Stimulated activated CD4-positive, alpha-beta T cell treated with anti-CD3 and anti-CD28 coated beads, Interleukin-15, amount 100 ng/mL, for 48 hours (primary cell): ENCODE data around the gene ZNF157.

Experiments used
- DNase-seq, 2 donors: peaks; one replicate each; pipeline ENCODE4 v3.0.0-alpha.2; 2020; ENCODE audit warnings: low read depth in 2 of 2

Gene ZNF157

DNA sequence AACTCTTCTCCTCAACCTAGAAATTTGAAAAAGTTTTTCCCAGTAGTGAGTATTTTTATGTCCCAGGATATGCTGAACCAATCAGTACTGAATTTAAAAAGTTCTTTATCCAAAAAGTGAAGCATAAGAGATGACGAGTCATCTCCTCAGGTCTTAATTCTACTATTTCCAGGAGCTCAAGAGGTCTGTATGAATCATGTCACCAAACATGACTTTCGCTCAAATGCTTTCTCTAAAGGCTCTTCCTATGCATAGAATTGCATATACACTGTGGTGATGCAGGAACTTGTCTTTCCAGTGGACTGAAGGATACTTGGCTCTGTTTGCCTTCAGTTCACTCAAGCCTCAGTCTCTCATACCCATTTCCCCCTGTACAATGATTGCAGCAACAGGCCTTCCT, 76.6 kb downstream of the ZNF157 start:
- no peak for DNase-seq

DNA sequence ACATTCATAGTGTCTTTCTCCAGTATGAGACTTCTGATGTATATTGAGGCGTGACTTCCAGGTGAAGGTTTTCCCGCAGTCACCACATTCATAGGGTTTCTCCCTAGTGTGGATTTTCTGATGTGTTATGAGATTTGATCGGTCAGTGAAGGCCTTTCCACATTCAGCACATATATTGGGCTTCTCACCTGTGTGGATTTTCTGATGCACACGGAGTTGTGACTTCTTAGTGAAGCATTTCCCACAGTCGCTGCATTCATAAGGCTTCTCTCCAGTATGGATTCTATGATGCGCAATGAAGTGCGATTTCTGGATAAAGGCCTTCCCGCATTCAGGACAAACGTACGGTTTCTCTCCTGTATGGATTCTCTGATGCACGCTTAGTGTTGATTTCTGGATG, 77.2 kb downstream of the ZNF157 start:
- no peak for DNase-seq

DNA sequence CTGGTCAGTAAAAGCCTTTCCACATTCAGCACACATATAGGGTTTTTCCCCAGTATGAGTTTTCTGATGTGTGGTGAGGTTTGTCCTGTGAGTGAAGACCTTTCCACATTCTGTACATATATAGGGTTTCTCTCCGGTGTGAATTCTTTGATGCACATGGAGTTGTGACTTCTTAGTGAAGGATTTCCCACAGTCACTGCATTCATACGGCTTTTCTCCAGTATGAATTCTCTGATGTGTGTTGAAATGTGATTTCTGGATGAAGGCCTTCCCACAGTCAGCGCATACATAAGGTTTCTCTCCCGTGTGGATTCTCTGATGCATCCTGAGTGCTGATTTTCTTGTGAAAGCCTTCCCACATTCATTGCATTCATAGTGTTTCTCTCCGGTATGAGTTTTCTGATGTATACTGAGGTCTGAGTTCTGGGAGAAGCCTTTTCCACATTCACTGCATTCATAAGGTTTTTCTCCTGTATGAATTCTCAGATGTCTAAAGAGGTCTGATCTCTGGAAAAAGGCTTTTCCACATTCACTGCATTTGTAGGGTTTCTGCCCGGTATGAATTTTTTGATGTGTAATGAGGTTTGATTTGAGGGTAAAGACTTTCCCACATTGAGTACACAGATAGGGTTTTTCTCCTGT, 77.9 kb downstream of the ZNF157 start:
- no peak for DNase-seq

DNA sequence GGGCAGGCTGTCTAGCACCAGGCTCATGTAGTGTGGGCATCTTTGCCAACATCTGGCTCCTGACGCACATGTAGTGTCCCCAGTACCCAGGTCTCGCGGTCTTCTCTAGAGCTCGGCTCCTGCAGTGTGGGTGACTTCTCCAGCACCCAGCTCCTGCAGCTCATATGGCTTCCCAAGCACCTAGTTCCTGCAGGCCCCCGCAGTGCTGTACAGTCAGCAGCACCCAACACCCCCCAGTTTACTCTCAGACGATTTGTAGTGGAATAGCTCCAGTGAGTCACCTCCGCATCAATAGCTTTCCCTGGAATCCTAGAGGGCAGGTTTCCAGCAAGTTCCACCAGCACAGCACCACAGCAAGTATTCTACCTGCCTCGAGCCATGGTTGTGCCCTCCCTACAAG, 81.7 kb downstream of the ZNF157 start:
- no peak for DNase-seq

DNA sequence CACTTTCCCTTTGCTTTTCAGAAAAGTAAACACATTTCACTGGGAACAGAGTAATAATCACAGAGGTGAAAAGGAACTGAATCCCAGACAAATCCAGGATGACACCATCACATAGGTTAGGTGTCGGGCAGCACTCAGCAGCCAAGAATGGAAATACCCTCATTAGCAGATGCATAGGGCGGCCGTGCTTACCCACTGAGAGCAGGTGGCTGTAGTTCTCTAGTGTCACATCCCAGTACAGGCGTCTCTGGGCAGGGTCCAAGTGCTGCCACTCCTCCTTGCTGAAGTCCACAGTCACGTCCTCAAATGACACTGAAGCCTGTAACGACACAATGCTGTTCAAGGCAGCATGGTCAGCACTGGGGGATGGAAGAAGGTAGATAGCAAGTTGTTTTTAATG, 85.7 kb downstream of the ZNF157 start:
- no peak for DNase-seq

DNA sequence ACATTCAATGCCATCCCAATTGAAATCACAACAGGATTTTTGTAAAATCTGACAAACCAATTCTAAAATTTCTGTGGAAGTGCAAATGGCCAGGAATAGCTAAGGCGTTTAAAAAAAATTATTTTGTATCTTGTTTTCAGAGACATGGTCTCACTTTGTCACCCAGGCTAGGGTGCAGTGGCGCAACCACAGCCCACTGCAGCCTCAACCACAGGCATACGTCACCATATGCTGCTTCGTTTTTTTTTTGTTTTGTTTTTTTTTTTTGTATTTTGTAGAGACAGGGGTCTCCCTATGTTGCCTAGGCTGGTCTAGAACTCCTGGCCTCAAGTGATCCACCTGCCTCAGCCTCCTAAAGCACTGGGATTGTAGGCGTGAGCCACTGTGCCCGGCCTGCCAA, 88.2 kb downstream of the ZNF157 start:
- DNase-seq = no peak

DNA sequence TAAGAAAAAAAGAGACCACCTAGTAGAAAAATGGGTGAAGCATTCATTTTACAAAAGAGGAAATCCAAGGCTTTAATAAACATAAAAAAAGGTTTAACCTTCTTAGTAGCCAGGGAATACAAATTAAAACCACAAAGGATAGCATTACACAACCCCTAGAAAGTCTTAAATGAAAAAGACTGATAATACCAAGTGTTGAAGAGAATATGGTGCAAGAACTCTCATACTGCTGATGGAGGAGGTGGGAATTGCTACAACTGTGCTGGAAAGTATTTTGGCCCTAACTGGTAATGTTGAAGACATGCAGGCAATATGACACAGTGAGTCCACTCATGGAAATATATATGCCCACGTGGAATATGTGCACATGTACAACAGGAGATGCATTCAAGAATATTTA, 90.2 kb downstream of the ZNF157 start:
- DNase-seq = no peak
